HG02763 (cell line): ENCODE data around the gene BATF3.
A peak's percentile ranks its signal among the peaks of the same experiment; 100 is the strongest.
"Not testable (repeated sequence)": the region's sequence is repeated elsewhere in the genome, so short reads cannot be mapped to it uniquely, and the experiment has no call there.

Source experiments
- ATAC-seq: cut with Tn5 transposase; IDR thresholded peaks from one replicate; pipeline ENCODE4 v1.9.1; 2021; ENCODE audit warnings: mild to moderate bottlenecking, moderate library complexity; ENCODE audit not compliant: unreplicated experiment

The BATF3 gene, protein sequence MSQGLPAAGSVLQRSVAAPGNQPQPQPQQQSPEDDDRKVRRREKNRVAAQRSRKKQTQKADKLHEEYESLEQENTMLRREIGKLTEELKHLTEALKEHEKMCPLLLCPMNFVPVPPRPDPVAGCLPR

DNA sequence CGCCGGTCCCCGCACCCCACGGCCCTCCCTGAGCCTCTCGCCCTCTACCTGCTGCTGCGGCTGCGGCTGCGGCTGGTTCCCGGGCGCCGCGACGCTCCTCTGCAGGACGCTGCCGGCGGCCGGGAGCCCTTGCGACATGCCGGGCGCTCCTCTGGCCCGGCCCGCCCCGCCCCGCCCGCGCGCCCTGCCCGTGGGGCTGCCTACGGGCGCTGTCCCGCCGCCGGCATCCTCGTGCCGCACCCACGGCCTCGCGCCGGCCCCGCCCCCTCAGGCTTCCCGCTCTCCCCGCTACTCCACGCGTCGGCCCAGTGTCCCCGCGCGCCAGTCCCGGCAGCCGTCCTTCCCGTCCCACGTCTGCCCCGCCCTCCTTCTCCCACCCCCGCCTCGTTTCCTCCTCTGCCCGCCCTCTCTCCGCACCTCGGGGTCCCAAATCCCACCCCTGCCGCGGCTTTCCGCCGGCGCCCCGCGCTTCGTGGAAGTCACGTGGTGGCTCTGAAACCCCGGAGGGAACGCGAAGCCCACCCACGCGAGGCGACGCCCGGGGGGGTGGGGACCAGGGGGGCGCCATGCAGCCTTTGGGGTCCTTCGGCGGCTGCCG, at the start of gene BATF3:
BATF3 (minus strand) TSS at position 216 of the 598 bp plus-strand sequence; CDS start at position 138, 78 bp downstream.
- ATAC-seq: peak; percentile 21

DNA sequence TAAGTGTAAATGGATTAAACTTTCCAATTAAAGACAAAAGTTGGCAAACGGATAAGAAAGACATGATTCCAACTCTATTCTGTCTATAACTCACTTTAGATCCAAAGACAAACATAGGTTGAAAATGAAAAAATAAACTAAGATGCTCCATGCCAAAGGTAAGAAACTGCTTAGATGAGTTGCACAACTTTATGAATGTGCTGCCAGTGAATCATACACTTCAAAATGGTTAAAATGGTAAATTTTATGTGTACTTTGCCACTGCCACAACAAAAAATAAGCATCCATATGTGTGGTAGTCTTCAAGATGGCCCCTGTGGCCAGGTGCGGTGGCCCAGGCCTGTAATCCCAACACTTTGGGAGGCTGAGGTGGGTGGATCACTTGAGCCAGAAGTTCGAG, 46.9 kb upstream of the BATF3 start:
- no peak for ATAC-seq

DNA sequence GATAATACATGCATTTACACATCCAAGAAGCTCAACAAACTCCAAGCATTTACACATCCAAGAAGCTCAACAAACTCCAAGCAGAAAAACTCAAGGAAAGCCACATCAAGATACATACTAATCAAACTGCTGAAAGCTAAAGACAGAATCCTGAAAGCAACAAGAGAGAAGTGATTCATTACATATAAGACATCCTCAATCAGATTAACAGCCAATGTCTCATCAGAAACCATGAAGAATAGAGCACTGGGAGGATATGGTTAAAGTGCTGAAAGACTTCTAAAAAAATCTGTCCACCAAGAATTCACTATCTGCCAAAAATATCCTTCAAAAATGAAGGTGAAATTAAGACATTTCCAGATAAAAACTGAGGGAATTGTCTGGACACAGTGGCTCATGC, 45.7 kb upstream of the BATF3 start:
- ATAC-seq: no peak

DNA sequence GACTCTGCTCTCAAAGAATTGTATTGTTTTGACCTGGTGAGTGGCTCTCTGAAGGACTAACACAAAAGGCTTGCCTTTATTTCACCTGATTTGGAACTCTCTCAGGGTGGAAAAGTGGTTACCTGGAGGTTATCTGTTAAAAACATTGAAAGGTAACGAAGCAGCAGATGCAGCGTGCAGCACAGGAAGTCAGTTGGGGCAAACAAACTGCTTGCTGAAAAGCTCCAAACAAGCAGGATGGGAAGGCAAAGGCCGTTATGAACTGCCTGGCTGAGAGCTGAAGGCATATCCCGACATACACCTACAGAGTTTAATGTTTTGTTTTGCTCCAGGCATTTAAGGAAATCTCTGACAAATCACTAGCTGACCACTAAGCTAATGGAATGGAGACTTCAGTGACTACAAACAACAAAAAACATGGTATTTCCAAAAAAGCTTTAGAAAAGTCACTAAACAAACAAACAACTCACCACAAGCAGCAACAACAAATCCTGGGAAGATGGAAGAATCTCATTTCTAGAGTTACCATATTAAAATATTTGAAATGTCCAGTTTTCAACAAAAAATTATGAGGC, 44.3 kb upstream of the BATF3 start:
- ATAC-seq: no peak

DNA sequence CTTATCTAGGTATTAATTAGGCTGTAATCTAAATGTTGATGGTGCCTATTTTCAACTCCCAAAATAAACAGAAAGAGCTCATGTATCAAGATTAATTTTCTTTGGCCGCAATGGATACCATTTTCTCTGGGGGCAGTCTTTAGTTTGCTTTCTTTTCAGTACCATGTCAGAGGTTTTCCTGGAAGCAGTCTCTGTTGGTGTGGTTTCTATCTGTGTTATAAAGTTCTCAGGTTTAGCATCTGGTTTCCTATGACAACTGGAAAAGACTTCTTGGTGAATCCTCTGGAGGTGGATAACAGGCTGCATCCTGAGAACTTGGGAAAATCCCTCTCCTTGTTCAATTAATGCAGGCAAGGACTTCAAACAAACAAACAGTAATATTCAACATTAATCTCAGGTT, 38.7 kb upstream of the BATF3 start:
- ATAC-seq: no peak

DNA sequence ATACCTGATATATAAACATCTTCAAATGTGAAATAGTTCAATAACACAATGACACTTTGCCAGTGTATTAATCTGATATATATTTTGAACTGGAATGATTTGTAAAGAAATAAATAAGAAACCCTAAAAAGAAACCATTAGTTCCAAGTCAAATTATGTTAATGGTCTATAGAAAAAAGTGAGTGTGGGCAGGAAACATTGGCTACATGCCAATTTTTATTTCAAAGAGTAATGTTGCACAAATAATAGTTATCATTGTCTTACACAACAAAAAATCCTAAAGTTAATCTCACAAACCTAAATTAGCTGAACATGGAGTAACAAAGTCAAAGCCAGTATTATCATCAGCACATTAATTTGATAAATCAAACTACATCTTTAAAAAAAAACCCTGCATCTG, 37.9 kb upstream of the BATF3 start:
- no peak for ATAC-seq

DNA sequence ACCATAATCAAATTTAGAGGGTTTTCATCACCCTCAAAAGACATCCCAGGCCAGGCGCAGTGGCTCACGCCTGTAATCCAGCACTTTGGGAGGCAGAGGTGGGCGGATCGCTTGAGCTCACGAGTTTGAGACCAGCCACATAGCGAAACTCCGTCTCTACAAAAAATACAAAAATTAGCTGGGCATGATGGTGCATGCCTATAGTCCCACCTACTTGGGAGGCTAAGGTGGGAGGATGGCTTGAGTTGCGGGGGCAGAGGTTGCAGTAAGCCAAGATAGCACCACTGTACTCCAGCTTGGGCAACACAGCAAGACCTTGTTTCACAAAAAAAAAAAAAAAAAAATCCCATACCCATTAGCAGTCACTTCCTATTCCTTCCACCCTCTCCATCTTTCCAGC, 33.5 kb upstream of the BATF3 start:
- no peak for ATAC-seq

DNA sequence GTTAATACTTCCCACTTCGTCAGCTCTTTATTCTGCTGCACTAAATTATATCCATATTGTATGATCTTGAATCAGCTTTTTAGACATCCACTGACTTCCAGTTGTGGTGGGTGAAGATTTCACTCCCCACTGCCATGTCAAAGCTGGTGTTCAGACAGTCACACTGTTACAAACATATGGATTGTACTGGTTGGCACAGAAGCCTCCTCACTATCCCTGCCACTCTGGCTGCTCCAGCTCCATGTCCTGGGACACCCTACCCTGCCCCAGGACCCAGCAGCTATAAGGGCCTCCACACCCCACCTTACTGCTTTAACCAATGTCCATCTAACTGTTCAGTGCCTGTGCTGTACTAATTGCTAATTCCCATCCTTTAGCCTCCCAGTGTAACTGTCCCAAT, 32.0 kb upstream of the BATF3 start:
- no peak for ATAC-seq

DNA sequence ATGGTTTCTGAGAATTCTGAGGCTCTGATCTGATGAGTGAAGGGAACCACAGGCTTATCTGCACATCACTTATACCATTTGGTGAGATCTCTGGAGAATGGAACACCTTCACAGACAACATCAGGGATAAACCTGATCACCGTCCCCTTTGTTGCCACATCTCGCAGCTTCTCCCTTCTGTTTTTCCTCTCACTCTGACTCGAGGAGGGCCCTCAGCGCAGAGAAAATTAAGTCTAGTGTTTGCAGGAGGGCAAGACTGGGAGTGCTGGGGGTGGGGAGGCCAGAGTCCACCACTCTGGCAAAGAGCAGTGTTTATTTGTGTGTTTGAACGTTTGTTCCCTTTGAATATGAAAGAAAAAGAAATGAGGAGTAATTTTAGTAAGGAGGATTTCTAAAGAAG, 29.0 kb upstream of the BATF3 start:
- no peak for ATAC-seq

DNA sequence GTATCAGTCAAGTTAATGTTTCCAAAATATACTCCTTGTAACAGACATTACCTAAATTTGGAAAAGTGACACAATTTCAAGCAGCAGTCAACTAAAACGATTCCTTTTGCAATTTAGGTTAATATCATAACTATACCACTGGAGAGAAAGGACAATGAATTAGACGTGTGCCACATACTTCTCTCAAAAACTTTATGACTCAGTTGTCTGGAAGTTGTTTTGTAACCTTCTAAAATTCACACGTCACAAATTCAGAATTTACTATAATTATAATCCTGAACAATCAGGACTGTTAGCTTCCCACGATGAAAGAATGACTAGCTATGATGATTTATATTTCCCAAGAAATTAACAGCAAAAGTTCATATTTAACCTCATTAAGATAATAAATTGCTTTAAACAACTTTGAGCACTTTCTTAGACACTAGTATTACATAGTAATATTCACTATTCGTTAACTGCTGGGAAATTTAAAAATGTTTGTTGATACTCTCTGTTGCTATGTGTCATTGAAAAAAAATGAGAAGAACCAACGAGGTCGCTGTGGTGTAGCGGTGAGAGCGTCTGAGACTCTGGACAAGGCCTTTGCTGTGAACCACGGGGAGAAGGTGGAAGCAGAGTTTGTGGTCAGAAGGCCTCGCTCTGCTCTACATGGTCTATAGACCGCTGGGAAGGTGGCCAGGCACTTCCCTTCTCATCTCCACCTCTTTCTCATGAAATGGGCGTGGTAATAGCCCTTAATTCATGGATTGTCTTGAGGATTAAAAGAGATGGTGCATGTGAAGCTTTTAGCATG, 27.9 kb upstream of the BATF3 start:
- ATAC-seq: no peak

DNA sequence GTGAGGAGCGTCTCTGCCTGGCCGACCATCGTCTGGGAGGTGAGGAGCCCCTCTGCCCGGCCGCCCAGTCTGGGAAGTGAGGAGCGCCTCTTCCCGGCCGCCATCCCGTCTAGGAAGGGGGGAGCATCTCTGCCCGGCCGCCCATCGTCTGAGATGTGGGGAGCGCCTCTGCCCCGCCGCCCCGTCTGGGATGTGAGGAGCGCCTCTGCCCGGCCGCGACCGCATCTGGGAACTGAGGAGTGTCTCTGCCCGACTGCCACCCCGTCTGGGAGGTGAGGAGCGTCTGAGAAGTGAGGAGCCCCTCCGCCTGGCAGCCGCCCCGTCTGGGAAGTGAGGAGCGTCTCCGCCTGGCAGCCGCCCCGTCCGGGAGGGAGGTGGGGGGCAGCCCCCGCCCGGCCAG, 25.0 kb upstream of the BATF3 start:
- not testable (repeated sequence) for ATAC-seq

DNA sequence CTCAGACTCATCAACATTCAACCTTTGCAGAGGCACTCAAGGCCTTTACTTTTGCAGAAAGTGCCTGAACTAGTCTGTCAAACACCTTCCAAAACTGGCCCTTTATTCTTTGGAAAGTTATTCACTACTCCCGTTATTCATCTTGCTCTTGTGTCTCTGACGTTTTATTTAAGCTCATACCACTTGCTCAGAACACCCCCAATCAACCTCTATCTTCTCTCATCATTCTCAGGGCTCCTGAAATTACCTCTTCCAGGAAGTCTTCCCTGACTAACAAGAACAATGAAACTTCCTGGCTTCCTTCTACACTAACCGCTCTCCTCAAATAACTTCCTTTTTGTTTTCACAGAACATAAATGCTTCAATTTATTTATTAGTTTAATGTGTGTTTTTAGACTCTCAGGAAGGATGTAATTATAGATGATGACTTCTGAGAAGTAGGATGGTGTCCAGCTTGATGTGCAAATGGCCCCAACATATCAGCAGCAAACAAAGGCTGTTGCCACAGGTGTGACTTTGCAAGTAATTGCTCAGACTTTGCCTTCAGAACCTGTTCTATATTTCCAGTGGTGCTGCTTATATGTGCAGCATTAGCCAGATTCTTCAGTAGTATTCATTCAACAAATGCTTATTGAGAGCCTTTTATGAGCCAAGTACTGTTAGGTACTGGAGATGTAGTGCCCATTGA, 22.8 kb upstream of the BATF3 start:
- ATAC-seq: no peak

DNA sequence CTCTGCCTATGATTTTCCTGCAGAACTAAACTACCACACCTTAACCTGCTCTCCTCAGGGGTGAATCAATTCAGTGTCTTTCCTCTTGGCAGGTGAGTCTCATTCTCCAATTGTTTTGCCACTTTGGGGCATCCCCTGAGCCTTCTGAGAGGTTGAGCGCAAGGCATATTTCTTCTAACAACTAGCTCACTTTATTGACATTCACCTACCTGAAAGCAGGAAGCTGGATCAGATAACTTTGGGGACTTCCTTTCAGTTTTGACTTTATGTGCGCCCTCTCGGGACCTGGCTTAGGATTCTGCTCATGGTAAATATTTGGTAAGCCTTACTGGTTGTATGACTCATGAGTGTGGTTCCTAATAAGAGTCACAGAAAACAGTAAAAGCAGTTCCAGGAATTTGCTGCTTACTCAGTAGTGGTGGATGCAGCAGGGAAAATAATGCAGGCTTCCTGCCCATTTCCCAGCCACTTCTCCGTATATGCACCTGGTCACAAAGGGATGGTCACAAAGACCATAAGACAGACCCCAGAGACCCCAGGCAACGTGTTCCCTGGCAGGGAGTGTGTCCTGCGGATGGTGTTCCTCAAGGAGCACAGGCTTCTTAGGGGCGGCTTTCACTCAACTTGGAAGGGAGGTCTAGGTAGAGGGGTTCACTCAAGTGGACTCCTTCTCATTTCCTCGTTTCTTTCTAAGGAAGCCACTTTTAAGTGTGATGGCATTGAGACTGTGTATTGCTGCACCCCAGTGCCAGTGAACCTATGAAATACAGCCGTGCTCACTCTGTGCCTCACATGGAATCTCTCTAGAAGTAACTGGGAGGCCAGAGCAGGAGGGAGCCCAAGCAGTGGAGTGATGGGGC, 22.0 kb upstream of the BATF3 start:
- ATAC-seq: no peak

DNA sequence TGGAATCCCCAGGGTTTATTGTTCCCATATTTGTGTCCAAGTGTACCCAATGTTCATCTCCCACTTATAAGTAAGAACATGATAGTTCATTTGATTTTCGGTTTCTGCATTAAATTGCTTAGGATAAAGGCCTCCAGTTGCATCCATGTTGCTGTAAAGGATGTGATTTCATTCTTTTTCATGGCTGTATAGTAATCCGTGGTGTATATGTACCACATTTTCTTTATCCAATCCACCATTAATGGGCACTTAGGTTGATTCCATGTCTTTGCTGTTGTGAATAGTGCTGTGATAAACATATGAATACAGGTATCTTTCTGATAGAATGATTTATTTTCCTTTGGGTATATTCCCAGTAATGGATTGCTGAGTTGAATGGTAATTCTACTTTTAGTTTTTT, 20.0 kb upstream of the BATF3 start:
- no peak for ATAC-seq

DNA sequence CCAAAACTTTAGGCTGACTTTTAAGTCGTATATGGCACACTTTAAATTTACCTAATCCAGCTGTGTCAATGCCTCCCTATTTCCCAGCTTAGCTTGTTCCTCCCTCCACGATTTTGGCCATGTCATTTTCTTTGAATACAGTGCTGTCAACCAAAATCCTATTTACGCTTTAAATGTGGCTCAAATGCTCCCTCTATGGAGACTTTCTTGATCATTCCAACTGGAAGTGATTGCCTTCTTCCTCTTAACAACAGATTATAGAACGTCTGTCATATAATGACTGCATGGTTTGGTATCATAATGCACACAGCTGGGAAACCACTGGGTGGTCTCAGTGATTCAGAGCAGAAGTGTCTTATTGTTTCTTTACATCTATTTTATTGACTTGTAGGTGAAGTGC, 18.9 kb upstream of the BATF3 start:
- no peak for ATAC-seq

DNA sequence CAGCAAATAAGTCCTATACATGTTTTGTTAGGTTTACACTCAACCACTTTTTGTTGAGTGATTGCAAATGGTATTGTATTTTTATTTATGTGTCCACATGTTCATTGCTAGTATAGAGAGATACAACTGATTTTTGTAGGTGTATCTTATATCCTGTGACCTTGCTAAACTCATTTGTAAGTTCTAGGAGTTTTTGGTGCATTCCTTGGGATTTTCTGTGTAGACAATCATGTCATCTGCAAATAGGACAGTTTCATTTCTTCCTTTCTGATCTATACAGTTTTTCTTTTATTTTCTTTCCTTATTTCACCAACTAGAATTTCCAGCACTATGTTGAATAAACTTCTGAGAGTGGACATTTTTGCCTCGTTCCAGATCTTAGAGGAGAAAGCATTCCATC, 16.5 kb upstream of the BATF3 start:
- no peak for ATAC-seq

DNA sequence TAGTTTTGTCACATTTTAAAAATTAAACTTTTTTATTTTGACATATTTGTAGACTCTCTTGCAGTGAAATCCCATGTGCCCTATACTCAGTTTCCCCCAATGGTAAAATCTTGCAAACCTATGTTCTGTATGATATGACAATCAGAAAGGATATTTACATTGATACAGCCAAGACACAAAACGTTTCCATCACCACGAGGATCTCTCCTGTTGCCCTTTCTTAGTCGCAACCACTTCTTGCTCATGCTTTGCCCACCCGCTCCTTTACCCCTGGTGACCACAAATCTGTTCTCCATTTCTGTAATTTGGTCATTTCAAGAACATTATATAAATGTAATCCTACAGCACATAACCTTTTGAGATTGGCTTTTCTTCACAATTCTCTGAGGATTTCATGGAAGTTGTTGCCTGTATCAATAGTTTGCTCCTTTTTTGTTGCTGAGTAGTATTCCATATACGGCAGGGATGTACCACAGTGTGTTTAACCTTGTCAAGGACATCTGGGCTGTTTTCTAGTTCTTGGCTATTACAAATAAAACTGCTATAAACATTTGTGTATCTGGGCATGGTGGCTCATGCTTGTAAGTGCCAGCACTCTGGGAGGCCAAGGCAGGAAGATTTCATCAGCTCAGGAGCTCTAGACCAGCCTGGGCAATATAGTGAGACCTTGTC, 14.0 kb upstream of the BATF3 start:
- ATAC-seq: no peak

DNA sequence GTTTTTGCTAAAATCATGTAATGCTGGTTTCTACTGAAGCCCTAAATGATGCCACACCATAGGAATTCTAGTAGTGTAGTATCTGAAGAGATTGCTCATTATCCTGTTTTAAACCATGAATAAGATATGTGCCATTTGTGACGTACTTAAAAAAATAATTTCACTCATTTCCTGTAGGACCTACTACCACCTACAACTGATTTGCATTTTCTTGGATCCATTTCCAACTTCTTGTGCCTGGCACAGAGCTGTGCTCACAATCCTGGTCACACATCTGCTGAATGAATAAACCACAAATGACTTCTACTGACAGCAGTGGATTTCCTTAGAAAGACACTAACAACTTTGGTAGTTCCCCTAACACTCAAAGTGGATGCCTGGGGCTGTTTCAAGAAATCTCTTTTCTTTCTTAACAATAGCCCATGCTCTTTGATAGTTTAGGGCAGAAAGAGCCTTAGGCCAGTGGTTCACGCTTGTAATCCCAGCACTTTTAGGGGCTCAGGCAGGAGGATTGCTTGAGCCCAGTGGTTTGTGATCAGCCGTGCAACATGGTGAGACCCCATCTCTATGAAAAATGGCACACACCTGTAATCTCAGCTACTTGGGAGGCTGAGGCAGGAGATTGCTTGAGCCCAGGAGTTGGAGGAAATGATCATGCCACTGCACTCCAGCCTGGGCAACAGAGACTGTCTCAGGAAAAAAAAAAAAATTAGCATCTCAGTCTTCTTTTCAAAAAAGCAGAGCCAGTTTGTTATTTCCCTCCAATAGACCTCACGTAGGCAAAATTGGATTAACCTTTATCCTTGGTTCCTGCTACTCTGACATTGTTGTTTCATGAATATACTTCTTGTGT, 13.0 kb upstream of the BATF3 start:
- ATAC-seq: no peak

DNA sequence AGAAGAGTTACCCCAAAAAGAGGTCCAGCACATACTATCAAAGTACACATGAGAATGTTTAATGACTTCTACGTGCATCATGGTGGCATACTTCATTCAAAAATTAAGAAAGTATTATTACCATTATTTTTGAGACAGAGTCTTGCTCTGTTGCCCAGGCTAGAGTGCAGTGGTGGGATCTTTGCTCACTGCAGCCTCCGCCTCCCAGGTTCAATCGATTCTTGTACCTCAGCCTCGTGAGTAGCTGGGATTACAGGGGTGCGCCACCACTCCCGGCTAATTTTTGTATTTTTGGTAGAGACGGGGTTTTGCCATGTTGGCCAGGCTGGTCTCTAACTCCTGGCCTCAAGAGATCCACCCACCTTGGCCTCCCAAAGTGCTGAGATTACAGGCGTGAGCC, 12.3 kb upstream of the BATF3 start:
- not testable (repeated sequence) for ATAC-seq
